IMR-90 (cell line): ENCODE data around the gene PMPCA. TPM values are rescaled to one million over a fixed set of nuclear protein-coding genes. Genes with fewer than 3 reads are reported as not detected.

Experiments
- ATAC-seq: fragments of 200-7000 bp; cut with Tn5 transposase; 2 replicates; pipeline ENCODE4 v1.9.1; 2020; ENCODE audit warnings: low read depth, mild to moderate bottlenecking, moderate library complexity
- BruUV-seq: library from RNA; stranded (reverse); fragments of 400-500 nt; replicated peaks from 2 replicates; lab custom pipeline; 2021; lab: Mats Ljungman, UMichigan
- CTCF ChIA-PET: fragments of 300-600 bp; formaldehyde crosslinking; extraction: SDS; loops from one replicate; lab custom pipeline; 2021; ENCODE audit warnings: antibody characterized with exemption; lab: Yijun Ruan, JAX
- POLR2A ChIA-PET: fragments of 300-600 bp; sonication (Branson Sonifier 250); formaldehyde crosslinking; loops from one replicate; lab custom pipeline; 2022; ENCODE audit warnings: antibody characterized with exemption; ENCODE audit not compliant: unreplicated experiment; lab: Charles Lee
- DNase-seq: peaks from one replicate; pipeline ENCODE4 v3.0.0; 2013
- H2AFZ ChIP-seq: replicated peaks from 2 replicates; pipeline ENCODE3; 2013; ENCODE audit warnings: low read length, mild to moderate bottlenecking; ENCODE audit not compliant: poor library complexity
- H2AK5ac ChIP-seq: 2 replicates; pipeline ENCODE4 v1.6.1; 2013; ENCODE audit warnings: low read depth, low read length, inconsistent platforms
- H2AK9ac ChIP-seq: replicated peaks from 2 replicates; pipeline ENCODE3; 2013; ENCODE audit warnings: mild to moderate bottlenecking, low read depth, low read length, moderate library complexity; ENCODE audit not compliant: poor library complexity
- H2BK120ac ChIP-seq: 2 replicates; pipeline ENCODE4 v1.6.1; 2013; ENCODE audit warnings: low read depth, low read length, inconsistent platforms
- H2BK15ac ChIP-seq: 3 replicates; pipeline ENCODE4 v1.6.1; 2013; ENCODE audit warnings: low read depth, low read length, inconsistent platforms
- H2BK20ac ChIP-seq: 2 replicates; pipeline ENCODE4 v1.6.1; 2013; ENCODE audit warnings: low read depth, mild to moderate bottlenecking, inconsistent platforms, low read length, moderate library complexity
- H2BK5ac ChIP-seq: 2 replicates; pipeline ENCODE4 v1.6.1; 2013; ENCODE audit warnings: mild to moderate bottlenecking, low read depth, low read length, inconsistent platforms; ENCODE audit not compliant: poor library complexity, severe bottlenecking
- H3K14ac ChIP-seq: replicated peaks from 2 replicates; pipeline ENCODE4 v1.6.1; 2013; ENCODE audit warnings: low read depth, low read length, inconsistent platforms
- H3K18ac ChIP-seq: 2 replicates; pipeline ENCODE4 v1.6.1; 2013; ENCODE audit warnings: low read depth, low read length, control low read depth
- H3K23ac ChIP-seq: 2 replicates; pipeline ENCODE4 v1.6.1; 2013; ENCODE audit warnings: low read depth, low read length, inconsistent platforms
- H3K27ac ChIP-seq: 2 replicates; pipeline ENCODE4 v1.5.1; 2013; ENCODE audit warnings: mild to moderate bottlenecking, control low read depth, low read length; ENCODE audit not compliant: insufficient read depth
- H3K27me3 ChIP-seq: 2 replicates; pipeline ENCODE4 v1.6.1; 2013; ENCODE audit warnings: low read length; ENCODE audit not compliant: control insufficient read depth, insufficient read depth
- H3K36me3 ChIP-seq: 2 replicates; pipeline ENCODE4 v1.6.1; 2013; ENCODE audit warnings: low read length, mixed read lengths; ENCODE audit not compliant: control insufficient read depth, insufficient read depth
- H3K4ac ChIP-seq: 2 replicates; pipeline ENCODE4 v1.6.1; 2013; ENCODE audit warnings: low read depth, low read length, inconsistent platforms
- H3K4me1 ChIP-seq: 2 replicates; pipeline ENCODE4 v1.6.1; 2013; ENCODE audit warnings: low read length, mixed read lengths; ENCODE audit not compliant: control insufficient read depth, insufficient read depth
- H3K4me2 ChIP-seq: 2 replicates; pipeline ENCODE4 v1.6.1; 2013; ENCODE audit warnings: low read depth, mild to moderate bottlenecking, control low read depth, low read length, moderate library complexity
- H3K4me3 ChIP-seq: 2 replicates; pipeline ENCODE4 v1.5.1; 2013; ENCODE audit warnings: low read depth, mild to moderate bottlenecking, control low read depth, low read length, moderate library complexity; ENCODE audit not compliant: insufficient read depth
- H3K56ac ChIP-seq: 2 replicates; pipeline ENCODE4 v1.6.1; 2013; ENCODE audit warnings: low read length, inconsistent platforms; ENCODE audit not compliant: insufficient read depth; ENCODE audit errors: extremely low read depth
- H3K79me1 ChIP-seq, 2 experiments: 2 replicates each; pipeline ENCODE4 v1.6.1; 2013; ENCODE audit warnings: low read length in 2 of 2, inconsistent platforms in 1 of 2, low read depth in 1 of 2
- H3K9ac ChIP-seq: 2 replicates; pipeline ENCODE4 v1.6.1; 2013; ENCODE audit warnings: low read depth, low read length, control low read depth
- H3K9me1 ChIP-seq: 2 replicates; pipeline ENCODE4 v1.6.1; 2013; ENCODE audit warnings: low read length, inconsistent platforms; ENCODE audit not compliant: insufficient read depth
- H3K9me3 ChIP-seq: 2 replicates; pipeline ENCODE4 v1.6.1; 2013; ENCODE audit warnings: low read length; ENCODE audit not compliant: control insufficient read depth, insufficient read depth
- H4K20me1 ChIP-seq: 2 replicates; pipeline ENCODE4 v1.6.1; 2013; ENCODE audit warnings: low read length, inconsistent platforms; ENCODE audit not compliant: insufficient read depth
- H4K5ac ChIP-seq: 2 replicates; pipeline ENCODE4 v1.6.1; 2013; ENCODE audit warnings: mild to moderate bottlenecking, low read depth, low read length, control low read depth
- H4K8ac ChIP-seq, 2 experiments: 2 replicates each; pipeline ENCODE4 v1.6.1; 2013; ENCODE audit warnings: low read depth in 2 of 2, low read length in 2 of 2, control low read depth in 1 of 2, inconsistent platforms in 1 of 2
- H4K91ac ChIP-seq: 2 replicates; pipeline ENCODE4 v1.6.1; 2013; ENCODE audit warnings: low read depth, low read length, inconsistent platforms; ENCODE audit not compliant: insufficient read depth
- BHLHE40 ChIP-seq: fragments of 150-350 bp; IDR thresholded peaks from 2 replicates; pipeline ENCODE4 v1.6.1; 2016; ENCODE audit warnings: mild to moderate bottlenecking, low read depth, low read length
- CEBPB ChIP-seq: IDR thresholded peaks from 2 replicates; pipeline ENCODE4 v1.6.1; 2012; ENCODE audit warnings: low read depth, low read length, improper control_type of control experiment
- CHD1 ChIP-seq: IDR thresholded peaks from 2 replicates; pipeline ENCODE4 v1.6.1; 2012; ENCODE audit warnings: low read depth, low read length, improper control_type of control experiment
- FOS ChIP-seq: fragments of 150-350 bp; IDR thresholded peaks from 2 replicates; pipeline ENCODE4 v1.6.1; 2016; ENCODE audit warnings: low read depth, low read length
- MAFK ChIP-seq: IDR thresholded peaks from 2 replicates; pipeline ENCODE4 v1.6.1; 2012; ENCODE audit warnings: low read depth, low read length, improper control_type of control experiment
- MAZ ChIP-seq: IDR thresholded peaks from 2 replicates; pipeline ENCODE4 v1.6.1; 2012; ENCODE audit warnings: low read depth, mild to moderate bottlenecking, low read length, improper control_type of control experiment, moderate library complexity, borderline replicate concordance
- MXI1 ChIP-seq: IDR thresholded peaks from 2 replicates; pipeline ENCODE4 v1.6.1; 2012; ENCODE audit warnings: low read depth, mild to moderate bottlenecking, low read length, moderate library complexity, borderline replicate concordance
- NFE2L2 ChIP-seq: fragments of 150-350 bp; IDR thresholded peaks from 2 replicates; pipeline ENCODE4 v1.6.1; 2016; ENCODE audit warnings: low read depth, mild to moderate bottlenecking, low read length
- POLR2A ChIP-seq: IDR thresholded peaks from 2 replicates; pipeline ENCODE4 v1.6.1; 2012; ENCODE audit warnings: mild to moderate bottlenecking, low read depth, low read length
- RAD21 ChIP-seq: IDR thresholded peaks from 2 replicates; pipeline ENCODE4 v1.6.1; 2012; ENCODE audit warnings: low read length, improper control_type of control experiment
- RCOR1 ChIP-seq: IDR thresholded peaks from 2 replicates; pipeline ENCODE4 v1.6.1; 2012; ENCODE audit warnings: mild to moderate bottlenecking, low read length, improper control_type of control experiment; ENCODE audit not compliant: insufficient replicate concordance
- RFX5 ChIP-seq: IDR thresholded peaks from 2 replicates; pipeline ENCODE4 v1.8.0; 2012; ENCODE audit warnings: low read depth, mild to moderate bottlenecking, low read length, moderate library complexity
- SMC3 ChIP-seq: fragments of 150-350 bp; IDR thresholded peaks from 2 replicates; pipeline ENCODE4 v1.6.1; 2016; ENCODE audit warnings: low read depth, mild to moderate bottlenecking, antibody characterized with exemption, low read length, moderate library complexity
- WGBS, 2 experiments: methylation state at CpG; one replicate each; pipeline versions ENCODE4 v1.1.5 to v1.1.7; 2013; ENCODE audit warnings: missing lambda C conversion rate in 2 of 2; ENCODE audit not compliant: insufficient read length in 1 of 2; ENCODE audit errors: extremely low coverage in 2 of 2; 5-methylcytosine and 5-hydroxymethylcytosine counted together
- dilution Hi-C: fragments of 300-500 bp; cut with HindIII; formaldehyde crosslinking; loops from one replicate; pipeline ENCODE4 v1.14.3; 2018; ENCODE audit warnings: low sequenced_read_pairs; ENCODE audit not compliant: unreplicated experiment
- in situ Hi-C: fragments of 300-500 bp; cut with MboI; formaldehyde crosslinking; loops from 3 replicates; pipeline ENCODE4 v1.14.3; 2019; ENCODE audit warnings: low sequenced_read_pairs, inconsistent platforms, mixed read lengths
- intact Hi-C: fragments of 100-400 bp; cut with micrococcal nuclease; formaldehyde crosslinking; loops from 2 replicates; pipeline ENCODE4 v1.10.0; 2022
- polyA plus RNA-seq, 3 experiments: library from polyadenylated mRNA; depleted of rRNA; stranded (reverse); fragments of >200 nt; gene quantifications; 2 replicates each; pipeline ENCODE4 v1.2.3, GENCODE V29; 2012; ENCODE audit warnings: low replicate concordance in 1 of 3
- total RNA-seq: library from RNA; depleted of rRNA; stranded (reverse); fragments of >200 nt; gene quantifications from 2 replicates; pipeline ENCODE4 v1.2.3, GENCODE V29; 2012
- TF ChIP-seq, protein P1 (sequence below): fragments of 150-350 bp; IDR thresholded peaks from 2 replicates; pipeline ENCODE4 v1.6.1; 2017; ENCODE audit warnings: mild to moderate bottlenecking, antibody characterized with exemption, low read length, low read depth
- TF ChIP-seq, protein P2 (sequence below): fragments of 150-350 bp; IDR thresholded peaks from 2 replicates; pipeline ENCODE4 v1.6.1; 2016; ENCODE audit warnings: low read depth, mild to moderate bottlenecking, low read length, moderate library complexity, borderline replicate concordance
- TF ChIP-seq, protein P3 (sequence below): conservative IDR thresholded peaks from 2 replicates; pipeline ENCODE4 v1.5.1; 2012; ENCODE audit warnings: mild to moderate bottlenecking, low read depth, low read length, improper control_type of control experiment

Gene PMPCA
- total and polyA plus RNA-seq, 2 of the 4 experiments (the other 2 are of a cell fraction), result 62.6 to 95.8 TPM

DNA sequence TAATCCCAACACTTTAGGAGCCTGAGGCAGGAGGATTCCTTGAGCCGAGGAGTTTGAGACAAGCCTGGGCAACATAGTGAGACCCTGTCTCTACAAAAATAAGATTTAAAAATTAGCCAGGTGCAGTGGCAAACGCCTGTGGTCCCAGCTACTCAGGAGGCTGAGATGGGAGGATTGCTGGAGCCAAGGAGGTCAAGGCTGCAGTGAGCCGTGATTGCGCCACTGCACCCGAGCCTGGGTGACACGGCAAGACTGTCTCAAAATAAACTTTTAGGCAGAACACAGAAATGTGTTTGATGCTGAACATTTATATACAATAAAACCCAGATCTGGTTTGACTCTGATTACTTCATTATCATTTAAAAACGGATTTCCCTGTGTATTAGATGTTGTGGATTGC, 5.0 kb upstream of the PMPCA start:
- no peak overlapping the region for H2BK5ac ChIP-seq
- H4K5ac ChIP-seq, result no peak overlapping the region
- no peaks in the 10 kb centered on the region for H3K9me3 ChIP-seq
- H3K56ac ChIP-seq, result no peak overlapping the region
- in situ Hi-C loops (no loop called here), dilution Hi-C loops (no loop called here), intact Hi-C loops (no loop called here)
- POLR2A ChIA-PET, result no interaction called here
- no peak overlapping the region for H3K27ac ChIP-seq
- no peaks in the 10 kb centered on the region for H3K27me3 ChIP-seq
- no peak overlapping the region for H2BK120ac ChIP-seq
- no peak for DNase-seq
- no CpG with 5 or more reads among the region's 7 CpGs for WGBS, 2 experiments
- no peak overlapping the region for H3K9ac ChIP-seq
- peaks cover 9% of the 10 kb centered on the region for H4K20me1 ChIP-seq
- BruUV-seq, result no TSS peak
- H3K4me3 ChIP-seq, result no peak overlapping the region
- H3K4me2 ChIP-seq, result no peak overlapping the region
- H3K23ac ChIP-seq, result no peak overlapping the region
- peaks cover 9 to 31% of the 10 kb centered on the region in 2 experiments for H3K79me1 ChIP-seq
- no peak overlapping the region for H4K91ac ChIP-seq
- no peak overlapping the region for H2AK5ac ChIP-seq
- no peak overlapping the region for H3K18ac ChIP-seq
- no peak overlapping the region for H3K4ac ChIP-seq
- CTCF ChIA-PET, result no interaction called here
- H3K9me1 ChIP-seq, result 0 out of 2 replicates have a peak, but pooled peaks cover 5% of the 10 kb centered on the region
- H2AK9ac ChIP-seq, result no peak overlapping the region
- no peak overlapping the region for H4K8ac ChIP-seq
- H2AFZ ChIP-seq, result no peak overlapping the region
- H2BK20ac ChIP-seq, result no peak overlapping the region
- H3K4me1 ChIP-seq, result peaks cover 4% of the 10 kb centered on the region
- H3K36me3 ChIP-seq, result peaks cover 40% of the 10 kb centered on the region
- TF ChIP-seq, protein P1, sequence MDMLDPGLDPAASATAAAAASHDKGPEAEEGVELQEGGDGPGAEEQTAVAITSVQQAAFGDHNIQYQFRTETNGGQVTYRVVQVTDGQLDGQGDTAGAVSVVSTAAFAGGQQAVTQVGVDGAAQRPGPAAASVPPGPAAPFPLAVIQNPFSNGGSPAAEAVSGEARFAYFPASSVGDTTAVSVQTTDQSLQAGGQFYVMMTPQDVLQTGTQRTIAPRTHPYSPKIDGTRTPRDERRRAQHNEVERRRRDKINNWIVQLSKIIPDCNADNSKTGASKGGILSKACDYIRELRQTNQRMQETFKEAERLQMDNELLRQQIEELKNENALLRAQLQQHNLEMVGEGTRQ, result no peak
- TF ChIP-seq BHLHE40 (no peak), RAD21 (no peak), SMC3 (no peak), CHD1 (no peak), NFE2L2 (no peak), POLR2A (no peak), FOS (no peak), MAZ (no peak), RFX5 (no peak), MAFK (no peak), MXI1 (no peak), CEBPB (no peak), RCOR1 (no peak)
- TF ChIP-seq, protein P2, sequence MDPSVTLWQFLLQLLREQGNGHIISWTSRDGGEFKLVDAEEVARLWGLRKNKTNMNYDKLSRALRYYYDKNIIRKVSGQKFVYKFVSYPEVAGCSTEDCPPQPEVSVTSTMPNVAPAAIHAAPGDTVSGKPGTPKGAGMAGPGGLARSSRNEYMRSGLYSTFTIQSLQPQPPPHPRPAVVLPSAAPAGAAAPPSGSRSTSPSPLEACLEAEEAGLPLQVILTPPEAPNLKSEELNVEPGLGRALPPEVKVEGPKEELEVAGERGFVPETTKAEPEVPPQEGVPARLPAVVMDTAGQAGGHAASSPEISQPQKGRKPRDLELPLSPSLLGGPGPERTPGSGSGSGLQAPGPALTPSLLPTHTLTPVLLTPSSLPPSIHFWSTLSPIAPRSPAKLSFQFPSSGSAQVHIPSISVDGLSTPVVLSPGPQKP, result no peak
- TF ChIP-seq, protein P3, sequence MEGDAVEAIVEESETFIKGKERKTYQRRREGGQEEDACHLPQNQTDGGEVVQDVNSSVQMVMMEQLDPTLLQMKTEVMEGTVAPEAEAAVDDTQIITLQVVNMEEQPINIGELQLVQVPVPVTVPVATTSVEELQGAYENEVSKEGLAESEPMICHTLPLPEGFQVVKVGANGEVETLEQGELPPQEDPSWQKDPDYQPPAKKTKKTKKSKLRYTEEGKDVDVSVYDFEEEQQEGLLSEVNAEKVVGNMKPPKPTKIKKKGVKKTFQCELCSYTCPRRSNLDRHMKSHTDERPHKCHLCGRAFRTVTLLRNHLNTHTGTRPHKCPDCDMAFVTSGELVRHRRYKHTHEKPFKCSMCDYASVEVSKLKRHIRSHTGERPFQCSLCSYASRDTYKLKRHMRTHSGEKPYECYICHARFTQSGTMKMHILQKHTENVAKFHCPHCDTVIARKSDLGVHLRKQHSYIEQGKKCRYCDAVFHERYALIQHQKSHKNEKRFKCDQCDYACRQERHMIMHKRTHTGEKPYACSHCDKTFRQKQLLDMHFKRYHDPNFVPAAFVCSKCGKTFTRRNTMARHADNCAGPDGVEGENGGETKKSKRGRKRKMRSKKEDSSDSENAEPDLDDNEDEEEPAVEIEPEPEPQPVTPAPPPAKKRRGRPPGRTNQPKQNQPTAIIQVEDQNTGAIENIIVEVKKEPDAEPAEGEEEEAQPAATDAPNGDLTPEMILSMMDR, result no peak
- ATAC-seq, result no peak
- no peak overlapping the region for H2BK15ac ChIP-seq
- no peak overlapping the region for H3K14ac ChIP-seq
